GM19025 (cell line): ENCODE data around the gene CA10.

Source experiments
- ATAC-seq: cut with Tn5 transposase; IDR thresholded peaks from one replicate; pipeline ENCODE4 v1.9.1; 2021; ENCODE audit warnings: mild to moderate bottlenecking, low read depth, moderate library complexity; ENCODE audit not compliant: unreplicated experiment

CA10 gene

DNA sequence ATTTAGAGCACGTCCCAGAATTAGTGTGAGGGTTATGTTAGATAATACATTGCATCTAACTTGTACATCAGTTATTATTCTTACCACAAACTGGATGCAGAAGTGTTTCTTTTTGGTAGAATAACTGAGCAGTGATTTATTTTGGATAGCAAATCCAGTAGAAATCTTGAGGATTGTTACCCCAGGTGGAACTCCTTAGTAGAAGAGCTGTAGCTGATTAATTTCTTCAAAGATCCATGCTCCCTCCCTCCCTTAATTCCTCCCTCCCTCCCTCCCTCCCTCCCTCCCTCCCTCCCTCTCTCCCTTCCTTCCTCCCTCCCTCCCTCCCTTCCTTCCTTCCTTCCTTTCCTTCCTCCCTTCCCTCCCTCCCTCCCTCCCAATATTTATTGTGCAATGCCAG is 337.7 kb downstream of the CA10 start:
- ATAC-seq = no peak

DNA sequence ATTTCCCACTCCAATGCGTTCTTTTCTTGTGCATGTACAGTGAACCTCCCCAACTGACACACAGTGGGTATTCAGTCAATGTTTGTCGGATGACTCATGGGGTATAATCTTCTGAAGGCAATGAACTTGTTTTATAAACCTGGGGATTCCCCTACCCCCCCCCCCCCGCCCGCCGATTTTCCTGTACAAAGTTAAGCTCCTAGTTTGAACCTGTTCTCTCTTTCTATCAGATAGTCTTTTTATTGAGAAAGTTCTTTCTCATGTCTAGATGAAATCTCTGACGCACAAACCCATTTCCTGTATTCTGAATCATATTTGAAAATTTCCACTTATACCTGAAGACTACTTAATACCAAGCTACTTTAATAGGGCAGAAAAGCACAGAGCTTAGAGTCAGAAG is 338.3 kb downstream of the CA10 start:
- no peak for ATAC-seq

DNA sequence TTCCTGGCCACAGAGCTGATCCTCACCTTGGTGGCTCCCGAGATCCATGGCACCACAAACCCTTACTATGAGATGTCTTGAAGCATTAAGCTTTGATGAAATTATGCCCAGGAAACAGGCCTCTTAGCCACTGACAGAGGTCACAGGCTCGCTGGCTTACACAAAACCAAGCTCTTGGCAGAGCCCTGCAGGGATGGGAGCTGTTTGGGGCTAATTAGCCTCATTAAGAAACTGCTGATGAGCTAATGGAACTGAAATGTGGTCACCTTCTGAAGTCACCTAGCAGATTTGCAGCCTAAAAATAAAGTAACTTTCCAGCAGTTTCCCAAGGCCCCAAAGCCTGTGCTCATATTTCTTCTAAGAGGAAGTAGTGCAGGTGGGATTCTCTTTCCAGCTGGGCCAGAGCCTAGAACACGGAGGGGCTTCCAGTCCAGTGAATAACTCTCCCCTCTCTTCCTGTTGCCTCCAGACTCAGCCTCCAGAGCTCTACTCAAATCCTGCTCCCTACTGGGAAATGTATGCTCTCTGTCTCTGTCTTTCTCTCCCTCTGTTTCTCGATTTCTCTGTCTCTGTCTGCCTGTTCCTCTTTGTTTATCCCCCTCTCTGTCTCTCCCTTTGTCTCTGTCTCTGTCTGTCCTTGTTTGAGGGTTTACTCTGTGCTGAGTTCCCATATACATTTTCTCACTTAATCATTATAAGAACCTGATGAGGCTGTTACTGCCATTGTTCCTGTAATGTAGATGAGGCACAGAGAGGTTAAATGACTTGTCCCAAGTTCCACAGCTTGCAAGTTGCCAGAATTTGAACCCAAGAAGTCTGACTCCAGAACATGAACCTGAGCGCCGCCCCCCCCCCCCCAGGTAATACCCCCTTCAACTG is 338.9 kb downstream of the CA10 start:
- ATAC-seq = no peak

DNA sequence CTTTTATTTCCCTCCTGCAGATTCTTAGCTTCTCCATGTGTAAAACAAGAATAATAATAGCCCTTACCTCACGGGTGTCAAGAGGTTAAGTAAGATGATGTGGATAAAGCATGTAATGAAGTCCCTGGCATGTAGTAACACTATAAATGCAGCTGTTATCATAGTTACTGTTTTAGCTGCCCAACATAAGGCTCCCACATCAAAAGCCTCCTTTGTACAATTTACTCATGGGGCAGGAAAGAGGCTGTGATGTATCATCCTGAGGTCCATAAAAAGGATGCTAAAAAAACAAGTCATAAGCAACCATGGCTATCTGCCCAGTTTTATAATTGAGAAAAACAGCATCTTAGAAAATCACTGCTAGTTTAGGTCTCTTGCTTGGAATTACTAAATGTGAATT is 339.7 kb downstream of the CA10 start:
- ATAC-seq = no peak

DNA sequence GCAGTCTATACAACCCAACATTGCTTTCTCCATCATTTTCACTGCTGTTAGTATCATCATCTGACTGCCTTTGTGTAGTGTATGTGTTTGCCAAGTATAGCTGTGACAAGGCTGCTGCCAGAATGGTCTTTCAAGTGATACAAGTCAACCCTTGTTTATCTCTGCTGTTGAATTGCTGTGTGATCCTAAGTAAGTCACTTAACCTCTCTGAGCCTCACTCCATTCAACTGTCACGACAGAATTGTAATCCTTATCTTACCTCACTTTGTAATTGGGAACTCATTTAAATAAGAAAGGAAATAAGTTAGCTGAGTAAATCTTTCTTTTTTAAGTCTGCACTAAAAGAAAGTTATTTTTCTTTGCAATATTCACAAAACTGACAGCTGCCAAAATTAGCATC is 340.6 kb downstream of the CA10 start:
- ATAC-seq = no peak

DNA sequence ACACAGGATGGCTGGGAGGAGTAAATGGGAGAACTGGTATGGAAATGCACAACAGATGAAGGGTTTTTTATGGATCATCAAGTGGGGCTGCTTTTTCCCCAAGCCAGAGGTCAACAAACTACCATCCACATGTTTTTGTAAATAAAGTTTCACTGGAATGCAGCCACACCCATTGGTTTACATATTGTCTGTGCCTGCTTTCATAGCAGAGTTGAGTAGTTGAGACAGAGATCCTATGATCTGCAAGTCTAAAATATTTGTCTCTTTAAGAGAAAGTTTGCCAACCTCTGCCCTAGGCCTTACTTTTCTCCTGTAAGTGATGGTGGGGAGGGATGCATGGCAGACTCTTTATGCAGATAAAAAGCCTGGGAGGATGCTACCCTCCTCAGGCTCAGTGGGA is 341.4 kb downstream of the CA10 start:
- ATAC-seq = no peak

DNA sequence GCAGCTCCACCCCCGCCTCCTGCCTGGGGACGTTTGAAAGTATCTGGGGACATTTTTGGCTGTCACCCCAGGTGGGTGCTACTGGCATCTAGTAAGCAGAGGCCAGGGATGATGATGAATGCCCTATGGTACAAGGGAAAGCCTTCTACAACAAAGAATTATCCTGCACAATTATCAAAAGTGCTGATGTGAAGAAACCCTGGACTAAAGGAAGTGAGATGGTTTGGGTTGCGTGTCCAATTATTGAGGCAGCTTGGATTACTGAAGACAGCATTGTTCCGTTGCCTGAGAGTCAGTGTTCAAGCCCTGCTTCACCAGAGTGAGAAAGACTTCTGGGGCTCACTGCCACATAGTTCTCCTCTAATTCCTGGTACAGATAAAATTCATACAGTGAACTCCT is 343.4 kb downstream of the CA10 start:
- no peak for ATAC-seq

DNA sequence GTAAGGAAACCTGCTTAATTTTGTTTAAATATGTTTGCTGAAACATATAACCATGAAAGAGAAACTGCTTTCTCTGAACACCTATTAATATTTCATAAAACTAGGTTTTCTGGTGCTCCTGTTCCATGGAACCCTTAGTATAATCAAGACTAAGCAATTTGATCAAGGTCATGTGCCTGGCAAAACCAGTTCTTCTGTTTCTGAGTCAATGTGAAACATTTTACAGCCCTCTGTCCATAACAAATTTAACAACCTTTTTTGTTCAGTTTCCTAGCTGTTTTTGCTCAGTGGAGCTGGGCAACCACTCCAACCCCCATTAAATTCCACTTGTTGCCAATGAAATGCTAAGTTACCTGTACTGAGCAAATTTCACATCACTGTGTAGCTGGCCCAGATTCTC is 344.0 kb downstream of the CA10 start:
- no peak for ATAC-seq

DNA sequence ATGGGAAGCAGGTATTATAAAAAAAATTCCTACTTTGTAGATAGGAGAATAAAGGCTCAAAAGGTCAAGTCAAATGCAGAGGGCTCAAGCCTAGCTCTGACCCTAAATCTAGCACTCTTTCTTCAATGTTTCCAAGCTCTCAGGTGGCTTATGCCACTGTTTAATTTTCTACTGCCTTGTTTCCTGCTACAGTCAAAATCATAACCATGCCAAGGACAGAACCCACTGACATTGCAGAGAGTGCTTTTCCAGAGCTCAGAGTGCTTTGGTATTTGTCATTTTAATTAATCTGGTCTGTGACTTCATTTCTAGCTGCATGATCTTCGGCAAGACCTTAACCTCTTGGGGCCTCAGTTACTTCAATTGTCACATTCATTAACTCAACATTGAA is 344.7 kb downstream of the CA10 start:
- no peak for ATAC-seq

DNA sequence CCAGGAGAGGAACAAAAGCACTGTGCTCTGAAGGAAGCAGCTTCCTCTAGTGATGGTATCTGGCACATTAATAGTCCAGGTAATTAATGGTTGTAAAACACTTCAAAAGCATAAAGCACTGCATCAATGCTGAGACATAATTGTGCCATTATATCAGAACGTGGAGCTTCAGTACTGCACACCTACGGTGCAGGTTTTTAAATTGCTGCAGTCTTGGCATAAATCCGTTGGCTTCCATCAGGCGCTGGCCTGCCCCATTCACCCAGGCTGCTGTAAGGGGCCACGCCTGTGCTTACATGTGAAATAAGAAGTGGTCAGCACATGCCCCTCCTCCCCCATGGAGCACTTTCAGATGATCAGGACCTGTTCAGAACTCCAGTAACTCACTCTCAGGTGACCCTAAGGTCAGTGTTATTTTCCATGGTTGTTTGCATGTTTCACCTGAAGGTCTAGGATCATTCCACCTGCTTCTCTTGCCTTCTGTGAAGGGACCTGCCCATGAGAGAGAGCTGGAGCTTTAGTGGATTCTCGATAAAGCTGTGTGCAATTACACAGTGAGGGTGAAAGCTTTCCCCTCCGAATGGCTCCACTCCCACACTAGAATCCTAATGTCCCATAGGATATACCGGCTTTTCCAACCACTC is 345.3 kb downstream of the CA10 start:
- no peak for ATAC-seq

DNA sequence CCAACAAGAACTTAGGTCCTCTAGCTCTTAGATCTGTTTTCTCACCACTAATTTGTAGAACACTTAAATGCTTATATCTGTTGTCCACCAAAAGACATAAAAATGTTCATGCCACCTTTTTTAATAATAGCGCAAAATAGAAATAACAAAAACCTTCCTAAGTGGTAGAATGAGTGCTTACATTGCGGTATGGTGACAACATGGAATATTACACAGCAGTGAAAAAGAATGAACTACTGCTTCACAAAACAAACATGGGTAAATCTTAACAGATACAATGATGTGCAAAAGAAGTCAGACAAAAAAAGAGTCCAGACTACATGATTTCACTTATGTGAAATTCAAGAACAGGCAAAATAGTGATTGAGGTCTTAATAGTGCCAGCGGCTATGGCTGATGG is 351.1 kb downstream of the CA10 start:
- no peak for ATAC-seq

DNA sequence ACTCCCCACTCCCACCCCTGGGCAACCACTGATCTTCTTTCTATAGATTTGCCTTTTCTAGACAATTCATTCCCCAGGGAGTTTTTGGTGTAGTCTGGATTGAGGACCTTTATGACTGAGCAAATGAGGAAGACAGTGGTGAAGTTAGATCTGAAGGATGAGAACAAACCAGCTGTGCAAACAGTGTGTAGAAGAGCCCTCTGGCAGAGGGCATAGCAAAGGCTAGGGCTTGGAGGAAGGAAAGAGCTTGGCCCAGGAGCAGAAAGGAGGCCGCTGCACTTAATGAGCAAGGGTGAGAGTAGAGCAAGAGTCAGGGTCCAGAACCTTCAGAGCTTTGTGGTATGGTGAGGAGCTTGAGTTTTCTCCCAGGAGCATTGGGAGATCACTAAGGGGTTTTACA is 352.7 kb downstream of the CA10 start:
- ATAC-seq = no peak

DNA sequence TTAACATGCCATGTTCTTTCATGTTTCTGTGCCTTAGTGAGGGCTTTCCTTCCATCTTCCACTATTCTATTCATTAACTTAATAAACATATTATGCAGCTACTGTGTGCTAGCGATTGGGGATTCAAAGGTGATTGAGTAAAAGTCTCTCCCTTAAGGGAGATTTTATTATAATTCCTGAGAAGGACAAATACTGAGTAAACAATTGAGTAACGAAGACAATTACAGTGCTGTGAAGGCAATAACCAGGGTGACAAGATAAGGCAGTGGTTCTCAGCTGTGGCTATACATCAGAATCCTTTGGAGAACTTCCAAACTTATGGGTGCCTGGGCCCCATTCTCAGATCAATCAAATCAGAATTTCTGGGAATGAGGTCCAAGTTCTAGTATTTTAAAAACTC is 353.3 kb downstream of the CA10 start:
- ATAC-seq = no peak

DNA sequence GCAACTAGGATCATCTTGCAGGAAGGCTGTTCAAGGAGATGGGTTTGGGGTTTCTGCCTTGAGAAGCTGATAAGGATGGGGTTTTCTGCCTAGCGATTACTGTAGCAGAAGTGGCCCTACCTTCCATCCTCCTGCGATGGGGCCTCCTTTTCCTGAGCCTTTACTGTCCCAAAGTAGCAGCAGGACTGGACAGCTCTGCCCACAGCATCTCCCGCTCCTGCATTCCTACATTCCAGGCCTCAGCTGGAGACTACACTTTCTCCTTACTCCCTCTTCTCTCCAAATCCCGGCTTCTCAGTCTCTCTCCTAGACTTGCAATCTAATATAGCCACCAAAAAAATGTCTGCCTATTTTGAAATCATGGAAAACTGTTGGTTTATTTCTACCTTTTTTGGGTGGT is 355.4 kb downstream of the CA10 start:
- no peak for ATAC-seq

DNA sequence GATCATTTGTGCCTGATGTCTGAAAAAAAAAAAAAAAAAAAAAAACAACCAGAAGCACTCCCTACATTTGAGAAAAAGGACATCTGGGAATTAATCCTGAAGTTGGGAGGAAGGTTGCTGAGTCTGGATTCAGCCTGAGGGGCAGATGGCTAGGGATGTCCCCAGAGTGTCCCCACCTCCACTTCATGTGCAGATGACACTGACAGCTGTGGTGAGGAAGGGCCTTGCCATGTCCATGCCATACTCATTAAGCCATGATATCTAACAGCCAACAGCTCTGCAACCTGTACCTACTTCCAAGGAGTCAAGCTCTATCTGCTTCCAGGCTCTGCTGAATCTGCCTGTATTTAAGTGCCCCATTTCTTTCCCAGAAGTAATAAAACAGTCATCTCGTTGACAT is 356.0 kb downstream of the CA10 start:
- no peak for ATAC-seq

DNA sequence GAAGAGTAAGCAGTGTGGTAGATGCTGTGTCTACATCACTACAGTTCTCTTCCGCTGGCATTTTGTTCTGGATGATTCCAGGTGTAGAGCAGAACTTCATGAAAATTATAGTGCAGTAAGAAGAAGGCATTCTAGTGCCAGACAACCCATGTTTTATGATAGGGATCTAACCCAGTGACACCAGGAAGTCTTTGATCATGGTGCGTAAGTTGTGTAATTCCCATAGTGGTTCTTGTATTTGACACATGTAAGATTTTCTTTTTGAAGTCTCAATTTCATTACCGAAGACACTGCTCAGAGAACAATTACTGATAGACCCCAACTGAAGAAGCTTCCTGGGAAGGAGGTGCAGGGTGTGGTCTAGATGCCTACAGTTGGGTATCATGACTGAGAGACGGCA is 356.9 kb downstream of the CA10 start:
- no peak for ATAC-seq

DNA sequence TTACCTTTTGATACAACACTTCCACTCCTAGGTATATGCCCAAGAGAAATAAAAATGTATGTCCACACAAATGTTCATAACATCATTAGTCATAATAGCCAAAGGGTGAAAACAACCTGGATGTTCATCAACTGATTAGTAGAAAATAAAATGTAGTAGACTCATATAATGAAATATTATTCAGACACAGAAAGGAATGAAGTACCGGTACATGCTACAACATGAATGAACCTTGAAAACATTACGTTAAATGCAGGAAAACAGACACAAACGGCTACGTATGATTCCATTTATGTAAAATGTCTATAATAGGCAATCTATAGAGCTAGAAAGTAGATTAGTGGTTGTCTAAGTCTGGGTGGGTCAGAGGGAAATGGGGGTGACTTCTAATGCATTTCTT is 358.5 kb downstream of the CA10 start:
- ATAC-seq = no peak

DNA sequence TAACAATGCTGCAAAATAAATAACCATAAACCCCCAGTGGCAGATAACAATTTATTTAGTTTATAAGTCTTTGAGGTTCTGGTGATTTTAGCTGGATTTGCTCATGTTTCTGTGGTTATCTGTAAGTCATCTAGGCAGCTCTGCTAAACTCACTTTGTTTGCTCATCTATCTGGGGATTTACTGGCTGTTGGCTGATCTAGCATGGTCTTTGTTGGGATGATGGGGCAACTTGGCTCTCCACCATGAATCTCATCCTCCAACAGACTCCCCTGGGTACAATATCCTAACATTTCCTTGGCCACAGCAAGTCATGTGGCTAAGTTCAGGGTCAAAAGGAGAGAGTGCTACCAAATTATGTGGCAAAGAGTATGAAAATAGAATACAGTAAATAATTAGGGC is 359.3 kb downstream of the CA10 start:
- ATAC-seq = no peak

DNA sequence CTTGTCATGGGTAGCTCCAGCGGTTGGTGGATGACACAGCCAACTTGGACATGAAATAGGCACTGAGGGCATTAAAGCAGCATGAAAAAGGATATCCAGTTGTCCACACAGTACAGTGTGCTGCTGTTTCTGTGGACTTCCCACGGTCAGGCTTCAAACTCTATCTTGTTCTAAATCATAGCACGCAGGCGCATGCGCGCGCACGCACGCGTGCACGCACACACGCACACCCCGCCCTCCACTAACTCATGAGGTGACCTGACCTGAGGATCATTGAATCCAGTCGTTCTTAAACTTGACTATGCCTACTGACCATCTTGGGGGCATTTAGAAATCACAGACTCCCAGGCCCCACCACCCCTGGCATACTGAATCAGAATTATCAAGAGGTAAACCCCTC is 361.4 kb downstream of the CA10 start:
- ATAC-seq = no peak

DNA sequence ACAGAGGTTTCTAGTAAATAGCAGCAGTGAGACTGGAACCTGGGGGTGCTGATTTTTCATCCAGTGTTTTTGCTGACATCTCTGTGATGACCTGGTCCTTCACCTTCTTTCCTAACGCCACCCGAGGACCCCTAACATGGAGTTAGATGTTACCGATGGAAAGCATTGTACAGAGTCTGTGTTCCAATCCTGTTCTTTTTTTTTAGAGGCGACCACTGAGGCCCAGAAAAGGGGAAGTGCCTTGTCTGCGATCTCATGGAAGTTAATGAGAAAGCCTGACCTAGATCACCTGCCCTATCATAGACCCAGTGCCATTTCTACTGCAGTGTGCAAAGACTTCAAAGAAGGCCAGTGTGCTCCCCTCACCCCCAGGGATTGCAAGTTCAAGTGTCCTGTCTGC is 362.5 kb downstream of the CA10 start:
- ATAC-seq = no peak

DNA sequence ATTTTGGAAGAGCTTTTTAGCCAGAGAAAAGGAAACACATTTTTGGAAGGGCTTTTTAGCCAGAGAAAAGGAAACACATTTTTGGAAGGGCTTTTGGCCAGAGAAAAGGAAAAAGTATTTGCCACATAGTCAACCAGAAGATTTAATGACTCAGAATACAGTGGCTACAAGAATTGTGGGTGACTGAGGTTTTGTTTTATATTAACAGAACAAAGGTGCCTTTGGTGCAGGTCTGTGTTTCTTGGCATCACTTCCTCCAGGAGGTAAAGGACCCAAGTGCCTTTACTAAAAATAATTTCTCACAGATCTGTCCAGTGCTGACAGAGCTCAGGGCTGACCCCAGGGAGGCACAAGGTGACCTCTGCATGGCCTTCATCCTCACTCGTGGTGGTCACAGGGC is 363.1 kb downstream of the CA10 start:
- no peak for ATAC-seq

DNA sequence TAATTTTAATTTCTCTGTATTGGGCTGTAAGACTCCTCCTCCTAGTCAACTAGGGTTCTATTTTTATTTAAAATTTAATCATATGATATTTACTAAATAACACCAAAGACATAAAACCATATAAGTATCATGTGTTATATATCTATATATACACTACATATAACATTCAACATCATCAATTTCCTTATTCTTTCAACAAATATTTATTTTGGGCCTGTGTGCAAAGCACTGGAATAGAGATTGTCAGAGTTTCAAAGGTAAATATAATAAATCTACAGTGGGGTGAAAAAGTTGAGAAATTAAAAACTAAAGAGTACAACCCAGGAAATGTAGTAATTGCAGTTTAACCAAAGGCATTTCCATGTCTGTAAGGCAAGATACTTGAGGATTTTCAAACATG is 364.0 kb downstream of the CA10 start:
- no peak for ATAC-seq
